Measurements from ENCODE around the gene SH3RF3.
"Not testable (repeated sequence)": the region's sequence is repeated elsewhere in the genome, so short reads cannot be mapped to it uniquely, and the experiment has no call there.

Gene SH3RF3

GRCh38 chr2:109517118-109517889 lies 388.3 kb downstream of the SH3RF3 start:
- DNase-seq: no peak

- DNase-seq: no peak
Measured at GRCh38 chr2:109519513-109519912, 390.5 kb downstream of the SH3RF3 start.

GRCh38 chr2:109521233-109522062 lies 392.4 kb downstream of the SH3RF3 start:
- DNase-seq: no peak

GRCh38 chr2:109522063-109522374 lies 393.0 kb downstream of the SH3RF3 start:
- no peak for DNase-seq

- DNase-seq: no peak
Measured at GRCh38 chr2:109523121-109523520, 394.1 kb downstream of the SH3RF3 start.

- no peak for DNase-seq
Measured at GRCh38 chr2:109523536-109524361, 394.7 kb downstream of the SH3RF3 start.

GRCh38 chr2:109525836-109526235 lies 396.8 kb downstream of the SH3RF3 start:
- no peak for DNase-seq

GRCh38 chr2:109526442-109526970 lies 397.5 kb downstream of the SH3RF3 start:
- no peak for DNase-seq

GRCh38 chr2:109527079-109527478 lies 398.1 kb downstream of the SH3RF3 start:
- DNase-seq: no peak

GRCh38 chr2:109527846-109528705 lies 399.1 kb downstream of the SH3RF3 start:
- DNase-seq: no peak

GRCh38 chr2:109528811-109529501 lies 400.0 kb downstream of the SH3RF3 start:
- DNase-seq: no peak

GRCh38 chr2:109529532-109530449 lies 400.8 kb downstream of the SH3RF3 start:
- DNase-seq: no peak

- DNase-seq: no peak
Measured at GRCh38 chr2:109530712-109531111, 401.7 kb downstream of the SH3RF3 start.

- no peak for DNase-seq
Measured at GRCh38 chr2:109531221-109531620, 402.2 kb downstream of the SH3RF3 start.

GRCh38 chr2:109531896-109532727 lies 403.1 kb downstream of the SH3RF3 start:
- no peak for DNase-seq

GRCh38 chr2:109532728-109533076 lies 403.7 kb downstream of the SH3RF3 start:
- DNase-seq: no peak

- no peak for DNase-seq
Measured at GRCh38 chr2:109533823-109534222, 404.8 kb downstream of the SH3RF3 start.

GRCh38 chr2:109535217-109535946 lies 406.4 kb downstream of the SH3RF3 start:
- DNase-seq: no peak

- DNase-seq: not testable (repeated sequence)
Measured at GRCh38 chr2:109536556-109536955, 407.6 kb downstream of the SH3RF3 start.
